PC-9 (cell line): Measurements from ENCODE around the gene TMA7B. TPM values are rescaled to one million over a fixed set of nuclear protein-coding genes. Genes with fewer than 3 reads are reported as not detected.

Experiments used
- BruUV-seq: library from RNA; stranded (reverse); fragments of 400-500 nt; replicated peaks from 2 replicates; lab custom pipeline; 2021; lab: Mats Ljungman, UMichigan
- CTCF ChIA-PET: fragments of 300-600 bp; sonication (Branson Sonifier 250); formaldehyde crosslinking; loops from one replicate; lab custom pipeline; 2022; ENCODE audit warnings: antibody characterized with exemption; lab: Charles Lee
- POLR2A ChIA-PET: fragments of 300-600 bp; sonication (Branson Sonifier 250); formaldehyde crosslinking; loops from one replicate; lab custom pipeline; 2022; ENCODE audit warnings: antibody characterized with exemption; ENCODE audit not compliant: unreplicated experiment; lab: Charles Lee
- DNase-seq, 2 experiments: peaks; one replicate each; pipeline versions ENCODE4 v3.0.0 to v3.0.0-alpha.2; 2015 to 2022; ENCODE audit warnings: mixed read lengths in 1 of 2
- H2AFZ ChIP-seq: fragments of 200-600 bp; sonication (generic); 2 replicates; pipeline ENCODE4 v1.8.1; 2017; ENCODE audit warnings: antibody characterized with exemption
- H3F3A ChIP-seq: fragments of 200-600 bp; sonication (generic); 2 replicates; pipeline ENCODE4 v1.8.1; 2017; ENCODE audit warnings: antibody characterized with exemption, mild to moderate bottlenecking, low read depth; ENCODE audit not compliant: insufficient read depth
- H3K27ac ChIP-seq: fragments of 200-600 bp; sonication (generic); 2 replicates; pipeline ENCODE4 v1.6.1; 2016; ENCODE audit warnings: mixed run types
- H3K27me3 ChIP-seq: fragments of 200-600 bp; sonication (generic); 2 replicates; pipeline ENCODE4 v1.6.1; 2016; ENCODE audit warnings: low read depth, mixed run types; ENCODE audit not compliant: insufficient read depth
- H3K36me3 ChIP-seq: fragments of 200-600 bp; sonication (generic); 2 replicates; pipeline ENCODE4 v1.6.1; 2016; ENCODE audit warnings: low read depth, mixed run types
- H3K4me1 ChIP-seq: fragments of 200-600 bp; sonication (generic); replicated peaks from 2 replicates; pipeline ENCODE4 v1.6.1; 2016; ENCODE audit warnings: mixed run types; ENCODE audit not compliant: insufficient read depth
- H3K4me2 ChIP-seq: fragments of 200-600 bp; sonication (generic); 2 replicates; pipeline ENCODE4 v1.6.1; 2017; ENCODE audit warnings: mixed run types
- H3K4me3 ChIP-seq: fragments of 200-600 bp; sonication (generic); 2 replicates; pipeline ENCODE4 v1.6.1; 2016; ENCODE audit warnings: mixed run types
- H3K79me2 ChIP-seq: fragments of 200-600 bp; sonication (generic); 2 replicates; pipeline ENCODE4 v1.6.1; 2017; ENCODE audit warnings: low read depth, mixed run types
- H3K9me2 ChIP-seq: fragments of 200-600 bp; sonication (generic); 2 replicates; pipeline ENCODE4 v1.8.1; 2017; ENCODE audit warnings: mild to moderate bottlenecking; ENCODE audit not compliant: insufficient read depth
- H3K9me3 ChIP-seq: fragments of 200-600 bp; sonication (generic); 2 replicates; pipeline ENCODE4 v1.8.1; 2016; ENCODE audit warnings: low read depth; ENCODE audit not compliant: insufficient read depth
- H4K20me1 ChIP-seq: fragments of 200-600 bp; sonication (generic); 2 replicates; pipeline ENCODE4 v1.8.1; 2017; ENCODE audit not compliant: insufficient read depth
- EZH2 ChIP-seq: fragments of 200-600 bp; sonication (generic); IDR thresholded peaks from 2 replicates; pipeline ENCODE4 v1.8.0; 2017; ENCODE audit warnings: antibody characterized with exemption, low read depth
- intact Hi-C: fragments of 100-400 bp; cut with micrococcal nuclease; formaldehyde crosslinking; loops from one replicate; pipeline ENCODE4 v1.10.0; 2022; ENCODE audit not compliant: unreplicated experiment
- total RNA-seq: library from RNA; stranded (reverse); gene quantifications from 2 replicates; pipeline ENCODE4 v1.2.3, GENCODE V29; 2021
- TF ChIP-seq, protein P1 (sequence below): fragments of 200-600 bp; sonication (generic); conservative IDR thresholded peaks from 2 replicates; pipeline ENCODE4 v1.6.1; 2017; ENCODE audit warnings: mixed run types, antibody characterized with exemption, mild to moderate bottlenecking, moderate library complexity

The TMA7B gene
- total RNA-seq, 1 experiment from 2014 or later = not detected

DNA sequence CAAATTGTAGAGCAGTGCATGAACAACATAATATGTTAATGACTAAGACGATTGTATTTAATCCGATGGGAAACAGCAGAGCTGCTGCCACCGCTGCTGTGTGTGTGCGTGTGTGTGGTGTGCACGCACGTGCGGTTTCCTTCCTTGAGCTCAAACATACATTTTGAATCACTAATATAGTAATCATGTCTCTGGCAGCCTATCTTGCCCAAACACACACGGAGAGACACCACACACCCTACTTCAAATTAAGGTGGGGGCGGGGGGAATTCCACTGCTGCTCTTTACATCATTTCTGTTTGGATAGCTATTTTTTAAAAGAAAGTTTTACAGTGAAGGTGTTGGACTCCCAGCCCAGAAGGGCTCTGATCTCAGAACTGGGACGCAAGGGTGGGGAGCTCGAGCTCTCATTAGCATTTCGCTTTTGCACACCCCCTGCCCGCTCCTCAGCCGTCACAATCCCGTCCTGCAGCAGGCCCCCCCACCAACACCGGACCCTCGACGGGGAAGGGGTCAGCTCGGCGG is 33.9 kb downstream of the TMA7B start:
- Histone ChIP-seq H4K20me1 (no peaks in the 10 kb centered on the region), H3K4me2 (peak overlapping the region; percentile 53), H2AFZ (no peak overlapping the region), H3K4me3 (peak overlapping the region; percentile 29; the same call in 1 of the 2 replicates), H3K79me2 (no peaks in the 10 kb centered on the region), H3K36me3 (no peaks in the 10 kb centered on the region), H3K4me1 (peaks cover 31% of the 10 kb centered on the region), H3K9me2 (no peaks in the 10 kb centered on the region), H3F3A (peaks cover 17% of the 10 kb centered on the region; the same call in 1 of the 2 replicates), H3K27me3 (peaks cover 42% of the 10 kb centered on the region), H3K9me3 (no peaks in the 10 kb centered on the region), H3K27ac (no peak overlapping the region)
- CTCF ChIA-PET = interaction anchor here (0.7 kb wide), 1 partner anchor 45 kb away, joined by 3 read pairs; no protein-coding TSS in a partner anchor
- intact Hi-C loops = no loop called here
- TF ChIP-seq, protein P1, sequence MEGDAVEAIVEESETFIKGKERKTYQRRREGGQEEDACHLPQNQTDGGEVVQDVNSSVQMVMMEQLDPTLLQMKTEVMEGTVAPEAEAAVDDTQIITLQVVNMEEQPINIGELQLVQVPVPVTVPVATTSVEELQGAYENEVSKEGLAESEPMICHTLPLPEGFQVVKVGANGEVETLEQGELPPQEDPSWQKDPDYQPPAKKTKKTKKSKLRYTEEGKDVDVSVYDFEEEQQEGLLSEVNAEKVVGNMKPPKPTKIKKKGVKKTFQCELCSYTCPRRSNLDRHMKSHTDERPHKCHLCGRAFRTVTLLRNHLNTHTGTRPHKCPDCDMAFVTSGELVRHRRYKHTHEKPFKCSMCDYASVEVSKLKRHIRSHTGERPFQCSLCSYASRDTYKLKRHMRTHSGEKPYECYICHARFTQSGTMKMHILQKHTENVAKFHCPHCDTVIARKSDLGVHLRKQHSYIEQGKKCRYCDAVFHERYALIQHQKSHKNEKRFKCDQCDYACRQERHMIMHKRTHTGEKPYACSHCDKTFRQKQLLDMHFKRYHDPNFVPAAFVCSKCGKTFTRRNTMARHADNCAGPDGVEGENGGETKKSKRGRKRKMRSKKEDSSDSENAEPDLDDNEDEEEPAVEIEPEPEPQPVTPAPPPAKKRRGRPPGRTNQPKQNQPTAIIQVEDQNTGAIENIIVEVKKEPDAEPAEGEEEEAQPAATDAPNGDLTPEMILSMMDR = no peak
- TF ChIP-seq EZH2 = no peak
- no TSS peak for BruUV-seq
- POLR2A ChIA-PET = interaction anchor here (0.8 kb wide), 1 partner anchor 15 kb away, joined by 3 read pairs; no protein-coding TSS in a partner anchor
- no peak for DNase-seq

DNA sequence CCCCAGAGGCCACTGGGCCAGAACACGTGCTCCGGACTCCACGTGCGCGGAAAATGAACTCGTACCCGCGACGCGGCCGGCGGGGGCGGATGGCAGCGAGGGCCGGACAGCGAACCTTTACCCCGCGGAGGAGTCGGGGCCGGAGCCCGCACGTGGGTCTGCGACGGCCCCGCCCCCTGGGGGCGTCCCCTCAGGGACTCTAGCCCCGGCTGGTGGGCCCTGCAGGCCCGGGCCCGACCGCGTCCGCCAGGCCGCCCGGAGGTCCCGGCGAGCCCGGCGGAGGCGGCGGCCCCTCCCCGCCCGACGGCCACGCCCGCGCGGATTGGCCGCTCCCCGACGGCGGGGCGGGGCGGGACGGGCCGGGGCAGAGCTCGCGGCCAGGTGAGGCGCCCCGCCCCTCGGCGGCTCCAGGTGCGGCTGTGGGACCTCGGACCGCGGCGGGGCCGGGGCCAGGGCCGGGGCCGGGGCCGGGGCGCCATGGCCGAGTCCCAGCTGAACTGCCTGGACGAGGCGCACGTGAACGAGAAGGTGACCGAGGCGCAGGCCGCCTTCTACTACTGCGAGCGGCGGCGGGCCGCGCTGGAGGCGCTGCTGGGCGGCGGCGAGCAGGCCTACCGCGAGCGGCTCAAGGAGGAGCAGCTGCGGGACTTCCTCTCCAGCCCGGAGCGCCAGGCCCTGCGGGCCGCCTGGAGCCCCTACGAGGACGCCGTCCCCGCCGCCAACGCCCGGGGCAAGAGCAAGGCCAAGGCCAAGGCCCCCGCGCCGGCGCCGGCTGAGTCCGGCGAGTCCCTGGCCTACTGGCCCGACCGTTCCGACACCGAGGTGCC is 34.6 kb downstream of the TMA7B start, which contains the start of gene FAM83F:
Gene FAM83F, plus strand, starts transcription at position 389 of the 827 bp plus-strand sequence. Its CDS starts 89 bp downstream, at position 478.
- H3K36me3 ChIP-seq = no peaks in the 10 kb centered on the region
- H3K9me2 ChIP-seq = no peaks in the 10 kb centered on the region
- ChIA-PET CTCF (interaction anchor here (0.7 kb wide), 1 partner anchor 45 kb away, joined by 3 read pairs; no protein-coding TSS in a partner anchor), POLR2A (interaction anchor here (0.8 kb wide), 1 partner anchor 15 kb away, joined by 3 read pairs; no protein-coding TSS in a partner anchor)
- H3K9me3 ChIP-seq = no peaks in the 10 kb centered on the region
- H3K79me2 ChIP-seq = no peaks in the 10 kb centered on the region
- TF ChIP-seq, protein P1 = no peak
- TF ChIP-seq EZH2 = no peak
- peaks cover 17% of the 10 kb centered on the region; the same call in 1 of the 2 replicates for H3F3A ChIP-seq
- no peak within 1 kb of the TSS for H3K27ac ChIP-seq
- H4K20me1 ChIP-seq = no peaks in the 10 kb centered on the region
- H2AFZ ChIP-seq = peak within 1 kb of the TSS; percentile 78
- DNase-seq = peak in 1 of 2 experiments; percentile 70
- H3K27me3 ChIP-seq = peaks cover 37% of the 10 kb centered on the region
- no TSS peak for BruUV-seq
- intact Hi-C loops = no loop called here
- H3K4me3 ChIP-seq = peak within 1 kb of the TSS; percentile 61
- H3K4me2 ChIP-seq = peak within 1 kb of the TSS; percentile 77
- H3K4me1 ChIP-seq = peaks cover 31% of the 10 kb centered on the region

DNA sequence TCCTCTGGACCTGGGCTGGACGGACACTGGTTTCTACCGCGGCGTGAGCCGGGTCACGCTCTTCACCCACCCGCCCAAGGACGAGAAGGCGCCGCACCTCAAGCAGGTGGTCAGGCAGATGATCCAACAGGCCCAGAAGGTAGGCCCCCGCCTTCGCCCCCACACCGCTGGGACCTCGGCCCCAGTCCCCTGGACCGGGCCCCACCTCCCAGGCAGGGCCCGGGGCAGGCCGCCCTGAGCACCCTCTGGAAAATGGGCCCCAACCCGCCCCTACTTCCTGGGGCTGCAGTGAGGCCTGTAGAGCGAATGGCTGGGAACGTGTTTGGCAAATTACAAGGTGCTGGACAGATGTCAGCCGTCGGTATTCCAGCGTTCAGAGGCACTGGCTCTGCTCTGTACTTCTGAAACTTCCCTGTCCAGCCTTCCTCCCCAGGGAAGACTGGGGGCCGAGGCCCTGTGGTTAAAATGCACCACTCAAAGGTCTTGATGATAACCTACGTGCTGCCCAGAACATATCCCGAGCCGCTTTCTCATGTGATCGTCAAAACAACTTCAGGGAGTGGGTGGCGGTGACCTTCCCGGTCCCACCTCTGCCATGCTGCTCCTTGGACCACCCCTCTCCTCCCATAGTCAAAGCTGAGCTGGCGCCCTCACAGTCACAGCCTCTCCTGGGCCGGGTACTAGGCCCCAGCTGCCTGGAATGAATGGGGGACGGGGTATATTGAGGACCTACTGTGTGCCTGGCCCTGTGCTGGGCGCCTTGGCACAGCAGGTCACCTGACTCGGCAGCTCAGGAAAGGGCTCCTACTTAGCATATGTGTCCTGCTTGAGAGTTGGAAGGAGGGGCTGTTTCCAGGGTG is 35.4 kb downstream of the TMA7B start:
- Histone ChIP-seq H3K27me3 (peaks cover 31% of the 10 kb centered on the region), H3K9me2 (no peaks in the 10 kb centered on the region), H3F3A (peaks cover 17% of the 10 kb centered on the region; the same call in 1 of the 2 replicates), H3K36me3 (no peaks in the 10 kb centered on the region), H3K27ac (no peak overlapping the region), H3K4me1 (peaks cover 31% of the 10 kb centered on the region), H2AFZ (peak overlapping the region; percentile 78), H4K20me1 (no peaks in the 10 kb centered on the region), H3K4me3 (peak overlapping the region; percentile 61), H3K4me2 (peak overlapping the region; percentile 77), H3K79me2 (no peaks in the 10 kb centered on the region), H3K9me3 (no peaks in the 10 kb centered on the region)
- no peak for TF ChIP-seq EZH2
- TF ChIP-seq, protein P1 = no peak
- POLR2A ChIA-PET = interaction anchor here (0.6 to 0.7 kb wide), 2 partner anchors 14 to 1125 kb away, joined by 3 to 7 read pairs; no protein-coding TSS in a partner anchor
- BruUV-seq = no TSS peak
- DNase-seq = no peak
- intact Hi-C loops = no loop called here
- CTCF ChIA-PET = no interaction called here
